Activated CD4-positive, alpha-beta T cell treated with anti-CD3 and anti-CD28 coated beads, Interleukin-2, Interleukin-4, amounts not matched to agents 100 ng/mL and 50 ng/mL, durations not matched to agents 16 hours and 8 hours (primary cell): ENCODE measurements around the gene ZDHHC4.
A peak's percentile ranks its signal among the peaks of the same experiment; 100 is the strongest.

Experiments
- DNase-seq: peaks from one replicate; pipeline ENCODE4 v3.0.0-alpha.2; 2020; ENCODE audit warnings: low spot score

The ZDHHC4 gene

GRCh38 chr7:6636741-6637543 is 59.7 kb downstream of the ZDHHC4 start, which contains the start of gene ZNF316:
Gene ZNF316 (plus strand): TSS chr7:6637318. CDS start chr7:6642410, 5,092 bp downstream.
- peak; percentile 45 for DNase-seq

GRCh38 chr7:6637544-6638229 is 60.4 kb downstream of the ZDHHC4 start:
- DNase-seq: peak; percentile 40
